GM12873 (cell line): ENCODE data around the gene PAX6.

Experiments used
- TF ChIP-seq, protein P1 (sequence below): IDR thresholded peaks from 2 replicates; pipeline ENCODE4 v1.5.1; 2012; ENCODE audit warnings: low read depth, mild to moderate bottlenecking, moderate library complexity, low read length, control low read depth; ENCODE audit not compliant: insufficient read depth; ENCODE audit errors: missing control alignments

Gene PAX6

DNA sequence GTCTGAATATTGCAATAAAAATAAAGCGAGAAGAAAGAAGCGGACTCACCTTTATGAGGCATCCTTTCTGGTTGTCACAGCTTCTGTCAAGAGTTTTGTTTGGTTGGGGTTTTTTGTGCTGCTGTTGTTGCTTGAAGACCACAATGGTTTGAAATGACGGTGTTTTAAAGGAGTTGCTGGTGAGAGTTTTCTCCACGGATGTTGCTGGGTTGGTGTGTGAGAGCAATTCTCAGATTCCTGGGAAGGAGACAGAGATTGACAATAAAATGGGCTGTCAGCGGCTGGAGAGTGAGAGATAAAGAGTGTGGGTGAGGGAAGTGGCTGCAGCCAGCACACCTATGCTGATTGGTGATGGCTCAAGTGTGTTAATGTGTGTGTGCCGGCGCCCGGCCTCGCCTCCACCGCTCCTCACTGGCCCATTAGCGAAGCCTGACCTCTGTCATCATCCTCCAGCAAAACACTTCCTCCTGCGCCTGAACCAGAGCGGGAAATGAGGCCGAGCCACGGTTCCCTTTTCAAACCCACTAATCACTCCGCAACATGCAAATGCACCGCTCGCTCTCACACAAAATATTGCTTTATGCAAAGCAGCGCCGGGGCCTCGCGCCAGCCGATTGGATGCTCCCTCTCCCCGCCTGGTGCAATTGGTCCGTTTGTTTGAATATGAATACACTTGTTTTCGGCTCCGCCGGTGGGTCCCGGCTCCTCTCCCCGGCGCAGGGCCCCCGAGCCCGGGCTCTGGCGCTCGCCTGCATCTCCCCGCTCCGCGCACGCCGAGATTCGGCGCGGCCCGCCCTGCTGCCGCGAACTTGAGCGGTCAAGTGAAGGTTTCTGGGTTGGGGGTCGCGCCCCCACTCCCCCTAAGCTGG, at the start of gene PAX6:
TSS of gene PAX6 (minus strand) at position 544 of the 869 bp plus-strand sequence. CDS start 4,911 bp downstream, outside the sequence.
- TF ChIP-seq, protein P1, sequence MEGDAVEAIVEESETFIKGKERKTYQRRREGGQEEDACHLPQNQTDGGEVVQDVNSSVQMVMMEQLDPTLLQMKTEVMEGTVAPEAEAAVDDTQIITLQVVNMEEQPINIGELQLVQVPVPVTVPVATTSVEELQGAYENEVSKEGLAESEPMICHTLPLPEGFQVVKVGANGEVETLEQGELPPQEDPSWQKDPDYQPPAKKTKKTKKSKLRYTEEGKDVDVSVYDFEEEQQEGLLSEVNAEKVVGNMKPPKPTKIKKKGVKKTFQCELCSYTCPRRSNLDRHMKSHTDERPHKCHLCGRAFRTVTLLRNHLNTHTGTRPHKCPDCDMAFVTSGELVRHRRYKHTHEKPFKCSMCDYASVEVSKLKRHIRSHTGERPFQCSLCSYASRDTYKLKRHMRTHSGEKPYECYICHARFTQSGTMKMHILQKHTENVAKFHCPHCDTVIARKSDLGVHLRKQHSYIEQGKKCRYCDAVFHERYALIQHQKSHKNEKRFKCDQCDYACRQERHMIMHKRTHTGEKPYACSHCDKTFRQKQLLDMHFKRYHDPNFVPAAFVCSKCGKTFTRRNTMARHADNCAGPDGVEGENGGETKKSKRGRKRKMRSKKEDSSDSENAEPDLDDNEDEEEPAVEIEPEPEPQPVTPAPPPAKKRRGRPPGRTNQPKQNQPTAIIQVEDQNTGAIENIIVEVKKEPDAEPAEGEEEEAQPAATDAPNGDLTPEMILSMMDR = no peak

DNA sequence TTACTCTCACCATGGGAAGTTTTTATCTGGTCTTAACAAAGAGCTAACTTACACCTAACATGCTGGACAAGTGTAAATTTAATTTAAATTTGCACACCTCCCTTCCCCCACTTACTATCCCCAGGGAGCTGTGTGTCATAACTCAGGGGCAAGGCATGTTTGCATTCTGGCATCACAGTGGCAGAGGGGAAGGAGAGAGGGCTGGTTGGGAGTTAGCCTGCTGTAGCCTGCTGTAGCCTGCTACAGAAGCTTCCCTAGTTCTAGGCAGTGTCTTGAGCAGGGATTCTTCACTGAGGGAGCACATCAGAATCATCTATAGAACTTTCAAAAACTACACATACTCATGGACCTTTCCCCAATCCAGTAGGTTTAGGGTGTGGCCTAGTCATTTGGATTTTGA, 49.3 kb upstream of the PAX6 start:
- TF ChIP-seq, protein P1 = no peak

DNA sequence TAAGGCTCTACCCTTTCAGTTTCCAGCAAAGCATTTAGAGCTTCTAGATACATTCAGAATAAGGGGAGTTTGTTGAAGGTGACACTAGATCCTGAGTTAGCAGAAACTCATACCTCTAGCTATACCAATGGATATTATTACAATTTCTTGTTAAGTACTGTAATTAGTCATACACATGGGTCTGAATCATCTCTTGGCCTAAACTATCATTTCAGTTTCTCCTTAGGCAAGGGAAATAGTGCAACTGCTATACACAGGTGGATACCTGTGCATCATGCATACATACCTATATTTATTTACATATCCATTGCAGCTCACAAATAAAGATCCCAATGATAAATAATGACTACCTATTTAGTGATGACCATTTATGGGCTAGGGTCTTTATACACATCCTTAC, 45.1 kb upstream of the PAX6 start:
- TF ChIP-seq, protein P1 = no peak

DNA sequence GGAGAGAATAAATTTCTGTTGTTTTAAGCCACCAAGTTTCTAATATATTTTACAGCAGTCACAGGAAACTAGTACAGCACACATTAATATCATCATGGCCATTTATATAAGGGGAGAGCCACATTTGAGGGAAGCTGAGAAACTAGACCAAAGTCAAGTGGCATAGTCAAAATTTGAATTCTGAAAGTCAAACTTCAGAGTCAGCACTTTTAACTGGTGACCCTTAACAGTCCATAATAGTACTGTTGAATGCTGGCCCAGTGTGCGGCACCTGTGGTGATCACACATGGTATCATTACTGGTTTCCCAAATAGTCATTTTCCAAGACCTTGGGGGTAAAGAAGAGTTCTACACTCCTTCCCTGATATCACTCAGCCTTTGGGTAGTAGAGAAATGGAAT, 44.3 kb upstream of the PAX6 start:
- TF ChIP-seq, protein P1 = no peak

- TF ChIP-seq, protein P1 = no peak
These were observed 39.2 kb upstream of the PAX6 start for GRCh38 chr11:31850365-31850764.

- TF ChIP-seq, protein P1 = no peak
These were observed 36.6 kb upstream of the PAX6 start for GRCh38 chr11:31847761-31848160.

- TF ChIP-seq, protein P1 = no peak
These were observed 34.2 kb upstream of the PAX6 start for GRCh38 chr11:31845331-31845730.
